HCT116 (cell line): Measurements from ENCODE around the gene SOX15.
A peak's percentile ranks its signal among the peaks of the same experiment; 100 is the strongest.

ENCODE experiments used
- ATF3 ChIP-seq: IDR thresholded peaks from 2 replicates; pipeline ENCODE4 v1.6.1; 2012
- CTCF ChIP-seq, 3 experiments: fragments of 200-600 bp in 1 of 3; sonication (generic) in 1 of 3; IDR thresholded peaks in 2 of 3; conservative IDR thresholded peaks in 1 of 3; 2 replicates each; pipeline ENCODE4 v1.5.1; 2012 to 2017; ENCODE audit warnings: low read depth in 2 of 3, low read length in 2 of 3, antibody characterized with exemption in 1 of 3, borderline replicate concordance in 1 of 3, control low read depth in 1 of 3, mild to moderate bottlenecking in 1 of 3, mixed read lengths in 1 of 3, mixed run types in 1 of 3, moderate library complexity in 1 of 3; ENCODE audit not compliant: insufficient read depth in 1 of 3
- ELF1 ChIP-seq: IDR thresholded peaks from 2 replicates; pipeline ENCODE4 v1.6.1; 2012; ENCODE audit warnings: low read depth, borderline replicate concordance
- EZH2 ChIP-seq: fragments of 200-600 bp; sonication (generic); IDR thresholded peaks from 2 replicates; pipeline ENCODE4 v1.6.1; 2017; ENCODE audit warnings: antibody characterized with exemption, mixed run types
- EZH2phosphoT487 ChIP-seq: fragments of 200-600 bp; IDR thresholded peaks from 2 replicates; pipeline ENCODE4 v1.6.1; 2018; ENCODE audit warnings: antibody characterized with exemption, borderline replicate concordance
- POLR2A ChIP-seq: IDR thresholded peaks from 2 replicates; pipeline ENCODE4 v1.7.0; 2011; ENCODE audit warnings: borderline replicate concordance; ENCODE audit not compliant: insufficient read depth, insufficient read length; ENCODE audit errors: extremely low read depth
- POLR2AphosphoS5 ChIP-seq: IDR thresholded peaks from 2 replicates; pipeline ENCODE4 v1.6.1; 2011; ENCODE audit warnings: mild to moderate bottlenecking, low read depth, low read length, moderate library complexity
- RAD21 ChIP-seq: IDR thresholded peaks from 2 replicates; pipeline ENCODE4 v1.6.1; 2012; ENCODE audit warnings: low read depth, mild to moderate bottlenecking
- SIN3A ChIP-seq: IDR thresholded peaks from 2 replicates; pipeline ENCODE4 v1.6.1; 2012; ENCODE audit warnings: low read depth
- SP1 ChIP-seq: IDR thresholded peaks from 2 replicates; pipeline ENCODE4 v1.6.1; 2012; ENCODE audit warnings: low read depth
- YY1 ChIP-seq: IDR thresholded peaks from 2 replicates; pipeline ENCODE4 v1.6.1; 2011; ENCODE audit warnings: low read length, low read depth, moderate library complexity, mild to moderate bottlenecking; ENCODE audit not compliant: insufficient replicate concordance; ENCODE audit errors: extremely low read depth
- ZNF274 ChIP-seq: fragments of 200-500 bp; sonication (Bioruptor generic); IDR thresholded peaks from 2 replicates; pipeline ENCODE4 v1.6.1; 2014; ENCODE audit warnings: mild to moderate bottlenecking, low read depth, low read length, inconsistent platforms
- TF ChIP-seq, protein P1 (sequence below): IDR thresholded peaks from 2 replicates; pipeline ENCODE4 v1.6.1; 2011; ENCODE audit warnings: mild to moderate bottlenecking, low read length, moderate library complexity; ENCODE audit not compliant: insufficient replicate concordance; ENCODE audit errors: extremely low read depth

- peak; percentile 55 to 86 (median 65) for TF ChIP-seq CTCF (IDR thresholded peaks at IDR 0.05 in 2 of 3, conservative IDR thresholded peaks at IDR 0.05 in 1 of 3; ENCODE audit: borderline replicate concordance in 1 of 3, insufficient read depth in 1 of 3, low read depth in 2 of 3, low read length in 2 of 3)
- no peak for TF ChIP-seq ELF1
- TF ChIP-seq EZH2phosphoT487, result no peak
- no peak for TF ChIP-seq POLR2A
- TF ChIP-seq EZH2, result no peak
- TF ChIP-seq SIN3A, result no peak
- no peak for TF ChIP-seq ZNF274
- TF ChIP-seq POLR2AphosphoS5, result peak; percentile 86
- TF ChIP-seq ATF3, result no peak
- TF ChIP-seq YY1, result peak; percentile 7
- TF ChIP-seq, protein P1, sequence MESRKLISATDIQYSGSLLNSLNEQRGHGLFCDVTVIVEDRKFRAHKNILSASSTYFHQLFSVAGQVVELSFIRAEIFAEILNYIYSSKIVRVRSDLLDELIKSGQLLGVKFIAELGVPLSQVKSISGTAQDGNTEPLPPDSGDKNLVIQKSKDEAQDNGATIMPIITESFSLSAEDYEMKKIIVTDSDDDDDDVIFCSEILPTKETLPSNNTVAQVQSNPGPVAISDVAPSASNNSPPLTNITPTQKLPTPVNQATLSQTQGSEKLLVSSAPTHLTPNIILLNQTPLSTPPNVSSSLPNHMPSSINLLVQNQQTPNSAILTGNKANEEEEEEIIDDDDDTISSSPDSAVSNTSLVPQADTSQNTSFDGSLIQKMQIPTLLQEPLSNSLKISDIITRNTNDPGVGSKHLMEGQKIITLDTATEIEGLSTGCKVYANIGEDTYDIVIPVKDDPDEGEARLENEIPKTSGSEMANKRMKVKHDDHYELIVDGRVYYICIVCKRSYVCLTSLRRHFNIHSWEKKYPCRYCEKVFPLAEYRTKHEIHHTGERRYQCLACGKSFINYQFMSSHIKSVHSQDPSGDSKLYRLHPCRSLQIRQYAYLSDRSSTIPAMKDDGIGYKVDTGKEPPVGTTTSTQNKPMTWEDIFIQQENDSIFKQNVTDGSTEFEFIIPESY, result no peak
- TF ChIP-seq SP1, result peak; percentile 89
- TF ChIP-seq RAD21, result no peak
These were observed 24.8 kb upstream of the SOX15 start, which contains the start of gene FXR2 for GRCh38 chr17:7614425-7615264.
